HCT116 (cell line): ENCODE results near the gene TRPM8. TPM values are rescaled to one million over a fixed set of nuclear protein-coding genes. Genes with fewer than 3 reads are reported as not detected.
"Not testable (repeated sequence)": the region's sequence is repeated elsewhere in the genome, so short reads cannot be mapped to it uniquely, and the experiment has no call there.

ENCODE experiments used
- ATAC-seq: fragments of 200-7000 bp; cut with Tn5 transposase; 2 replicates; pipeline ENCODE4 v1.9.1; 2020; ENCODE audit warnings: mild to moderate bottlenecking, moderate library complexity
- BruUV-seq: library from RNA; stranded (reverse); fragments of 400-500 nt; replicated peaks from 2 replicates; lab custom pipeline; 2021; lab: Mats Ljungman, UMichigan
- CTCF ChIA-PET: fragments of 300-600 bp; sonication (Branson Sonifier 250); formaldehyde crosslinking; loops from one replicate; lab custom pipeline; 2021; ENCODE audit warnings: antibody characterized with exemption; lab: Charles Lee
- POLR2A ChIA-PET: fragments of 300-600, 350-600 bp; sonication (Branson Sonifier 250); formaldehyde crosslinking; loops from one replicate; lab custom pipeline; 2021; ENCODE audit warnings: antibody characterized with exemption; lab: Charles Lee
- RAD21 ChIA-PET, 2 experiments: fragments of 300-600 bp; sonication (Branson Sonifier 250); formaldehyde crosslinking; loops; one replicate each; lab custom pipeline; 2023; ENCODE audit warnings: low total read pairs in 2 of 2; ENCODE audit not compliant: uncharacterized antibody in 2 of 2, unreplicated experiment in 2 of 2, low non-redundant PET in 1 of 2; lab: Charles Lee
- DNase-seq: peaks from one replicate; pipeline ENCODE4 v3.0.0-alpha.2; 2010; ENCODE audit warnings: low read depth, low spot score
- H2AFZ ChIP-seq: fragments of 200-600 bp; shearing (Covaris generic), sonication (generic); 2 replicates; pipeline ENCODE4 v1.6.1; 2017; ENCODE audit warnings: low read depth, mixed run types, mixed read lengths, antibody characterized with exemption, low read length; ENCODE audit not compliant: poor library complexity, severe bottlenecking
- H3K27ac ChIP-seq: 2 replicates; pipeline ENCODE4 v1.5.1; 2012; ENCODE audit warnings: low read depth, low read length
- H3K27me3 ChIP-seq: fragments of 200-600 bp; sonication (generic); 2 replicates; pipeline ENCODE4 v1.6.1; 2016; ENCODE audit warnings: mixed run types, low read length, mixed read lengths; ENCODE audit not compliant: insufficient read depth
- H3K36me3 ChIP-seq, 2 experiments: fragments of 200-500 bp in 1 of 2; fragments of 200-600 bp in 1 of 2; sonication (Bioruptor generic) in 1 of 2; sonication (generic) in 1 of 2; 2 replicates each; pipeline versions ENCODE4 v1.5.1 to v1.6.1; 2014 to 2016; ENCODE audit warnings: low read length in 2 of 2, inconsistent platforms in 1 of 2, mixed read lengths in 1 of 2, mixed run types in 1 of 2; ENCODE audit not compliant: insufficient read depth in 2 of 2, control insufficient read depth in 1 of 2
- H3K4me1 ChIP-seq, 2 experiments: fragments of 200-600 bp in 1 of 2; sonication (generic) in 1 of 2; 2 replicates each; pipeline versions ENCODE4 v1.5.1 to v1.6.1; 2012 to 2017; ENCODE audit warnings: low read length in 2 of 2, inconsistent platforms in 1 of 2, mild to moderate bottlenecking in 1 of 2, mixed read lengths in 1 of 2, mixed run types in 1 of 2, moderate library complexity in 1 of 2; ENCODE audit not compliant: insufficient read depth in 2 of 2, control insufficient read depth in 1 of 2
- H3K4me2 ChIP-seq: fragments of 200-600 bp; sonication (generic); 2 replicates; pipeline ENCODE4 v1.6.1; 2017; ENCODE audit warnings: mixed run types, low read length, mixed read lengths
- H3K4me3 ChIP-seq, 2 experiments: fragments of 200-600 bp in 1 of 2; sonication (generic) in 1 of 2; replicated peaks in 1 of 2; 2 replicates each; pipeline ENCODE4 v1.5.1; 2011 to 2016; ENCODE audit warnings: low read length in 2 of 2, control low read depth in 1 of 2, low read depth in 1 of 2, mild to moderate bottlenecking in 1 of 2, mixed read lengths in 1 of 2, mixed run types in 1 of 2
- H3K79me2 ChIP-seq: fragments of 200-600 bp; sonication (generic); 2 replicates; pipeline ENCODE4 v1.6.1; 2017; ENCODE audit warnings: mild to moderate bottlenecking, mixed run types, low read length, moderate library complexity, mixed read lengths; ENCODE audit not compliant: insufficient read depth
- H3K9ac ChIP-seq: fragments of 200-600 bp; sonication (generic); 2 replicates; pipeline ENCODE4 v1.6.1; 2016; ENCODE audit warnings: low read length, mixed read lengths
- H3K9me2 ChIP-seq: fragments of 200-600 bp; sonication (generic), shearing (Covaris generic); 2 replicates; pipeline ENCODE4 v1.6.1; 2017; ENCODE audit warnings: mixed run types, mild to moderate bottlenecking, moderate library complexity; ENCODE audit not compliant: insufficient read depth
- H3K9me3 ChIP-seq, 2 experiments: fragments of 200-500 bp in 1 of 2; fragments of 200-600 bp in 1 of 2; sonication (Bioruptor generic) in 1 of 2; sonication (generic) in 1 of 2; 2 replicates each; pipeline ENCODE4 v1.6.1; 2014 to 2017; ENCODE audit warnings: low read length in 2 of 2, mixed read lengths in 2 of 2, inconsistent platforms in 1 of 2, low read depth in 1 of 2, mild to moderate bottlenecking in 1 of 2, mixed run types in 1 of 2, moderate library complexity in 1 of 2; ENCODE audit not compliant: control insufficient read depth in 1 of 2, insufficient read depth in 1 of 2
- H4K20me1 ChIP-seq: fragments of 200-600 bp; sonication (generic), shearing (Covaris generic); 2 replicates; pipeline ENCODE4 v1.6.1; 2017; ENCODE audit warnings: mixed run types, mild to moderate bottlenecking, moderate library complexity; ENCODE audit not compliant: insufficient read depth
- CEBPB ChIP-seq: IDR thresholded peaks from 2 replicates; pipeline ENCODE4 v1.6.1; 2012; ENCODE audit warnings: low read depth
- EZH2phosphoT487 ChIP-seq: fragments of 200-600 bp; IDR thresholded peaks from 2 replicates; pipeline ENCODE4 v1.6.1; 2018; ENCODE audit warnings: antibody characterized with exemption, borderline replicate concordance
- FOSL1 ChIP-seq: IDR thresholded peaks from 2 replicates; pipeline ENCODE4 v1.6.1; 2012; ENCODE audit warnings: low read depth
- POLR2A ChIP-seq: IDR thresholded peaks from 2 replicates; pipeline ENCODE4 v1.7.0; 2011; ENCODE audit warnings: borderline replicate concordance; ENCODE audit not compliant: insufficient read depth, insufficient read length; ENCODE audit errors: extremely low read depth
- SRF ChIP-seq: IDR thresholded peaks from 2 replicates; pipeline ENCODE4 v1.6.1; 2012; ENCODE audit warnings: low read depth
- ZFX ChIP-seq: fragments of 450-650 bp; IDR thresholded peaks from 2 replicates; pipeline ENCODE4 v1.6.1; 2017
- intact Hi-C: fragments of 100-400 bp; cut with micrococcal nuclease; formaldehyde crosslinking; loops from 2 replicates; pipeline ENCODE4 v1.10.0; 2022
- total RNA-seq: library from RNA; stranded (reverse); gene quantifications from one replicate; pipeline ENCODE4 v1.2.1, GENCODE V29; 2021; ENCODE audit not compliant: unreplicated experiment
- TF ChIP-seq, protein P1 (sequence below): IDR thresholded peaks from 2 replicates; pipeline ENCODE4 v1.6.1; 2012; ENCODE audit warnings: low read depth

TRPM8 gene
- total RNA-seq, 1 experiment from 2014 or later: 0.39 TPM

DNA sequence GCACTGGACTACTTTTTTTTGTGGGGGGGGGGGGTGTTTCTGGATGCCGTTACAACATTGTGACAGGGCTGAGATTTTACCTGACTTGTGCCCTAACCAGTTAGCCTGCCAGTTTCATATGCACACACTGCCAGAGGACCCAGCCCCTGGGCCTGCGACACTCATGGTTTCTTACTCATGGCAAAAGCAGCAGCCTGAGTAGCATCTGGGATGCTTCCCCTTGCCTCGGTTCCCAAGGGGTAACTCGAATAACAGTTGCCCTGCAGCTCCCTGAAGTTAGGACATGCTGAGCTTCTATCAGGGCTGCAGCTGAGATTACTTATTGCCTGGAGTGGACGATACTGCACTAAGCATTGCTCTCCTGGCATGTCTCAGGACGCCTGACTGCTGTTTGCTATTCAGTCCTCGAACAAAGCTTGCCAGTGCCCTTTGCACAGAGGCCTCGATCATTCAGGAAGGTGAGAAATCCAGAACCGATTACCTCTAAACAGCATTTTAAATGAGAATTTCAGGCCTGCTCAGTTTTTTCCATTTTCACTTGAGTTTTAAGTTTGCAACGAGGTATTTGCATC, 47.9 kb downstream of the TRPM8 start (continued):
- TF ChIP-seq, protein P1, sequence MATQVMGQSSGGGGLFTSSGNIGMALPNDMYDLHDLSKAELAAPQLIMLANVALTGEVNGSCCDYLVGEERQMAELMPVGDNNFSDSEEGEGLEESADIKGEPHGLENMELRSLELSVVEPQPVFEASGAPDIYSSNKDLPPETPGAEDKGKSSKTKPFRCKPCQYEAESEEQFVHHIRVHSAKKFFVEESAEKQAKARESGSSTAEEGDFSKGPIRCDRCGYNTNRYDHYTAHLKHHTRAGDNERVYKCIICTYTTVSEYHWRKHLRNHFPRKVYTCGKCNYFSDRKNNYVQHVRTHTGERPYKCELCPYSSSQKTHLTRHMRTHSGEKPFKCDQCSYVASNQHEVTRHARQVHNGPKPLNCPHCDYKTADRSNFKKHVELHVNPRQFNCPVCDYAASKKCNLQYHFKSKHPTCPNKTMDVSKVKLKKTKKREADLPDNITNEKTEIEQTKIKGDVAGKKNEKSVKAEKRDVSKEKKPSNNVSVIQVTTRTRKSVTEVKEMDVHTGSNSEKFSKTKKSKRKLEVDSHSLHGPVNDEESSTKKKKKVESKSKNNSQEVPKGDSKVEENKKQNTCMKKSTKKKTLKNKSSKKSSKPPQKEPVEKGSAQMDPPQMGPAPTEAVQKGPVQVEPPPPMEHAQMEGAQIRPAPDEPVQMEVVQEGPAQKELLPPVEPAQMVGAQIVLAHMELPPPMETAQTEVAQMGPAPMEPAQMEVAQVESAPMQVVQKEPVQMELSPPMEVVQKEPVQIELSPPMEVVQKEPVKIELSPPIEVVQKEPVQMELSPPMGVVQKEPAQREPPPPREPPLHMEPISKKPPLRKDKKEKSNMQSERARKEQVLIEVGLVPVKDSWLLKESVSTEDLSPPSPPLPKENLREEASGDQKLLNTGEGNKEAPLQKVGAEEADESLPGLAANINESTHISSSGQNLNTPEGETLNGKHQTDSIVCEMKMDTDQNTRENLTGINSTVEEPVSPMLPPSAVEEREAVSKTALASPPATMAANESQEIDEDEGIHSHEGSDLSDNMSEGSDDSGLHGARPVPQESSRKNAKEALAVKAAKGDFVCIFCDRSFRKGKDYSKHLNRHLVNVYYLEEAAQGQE: no peak
- no peak for TF ChIP-seq SRF
- TF ChIP-seq ZFX: no peak
- TF ChIP-seq FOSL1: no peak
- no peak for TF ChIP-seq POLR2A
- no peak for TF ChIP-seq EZH2phosphoT487

DNA sequence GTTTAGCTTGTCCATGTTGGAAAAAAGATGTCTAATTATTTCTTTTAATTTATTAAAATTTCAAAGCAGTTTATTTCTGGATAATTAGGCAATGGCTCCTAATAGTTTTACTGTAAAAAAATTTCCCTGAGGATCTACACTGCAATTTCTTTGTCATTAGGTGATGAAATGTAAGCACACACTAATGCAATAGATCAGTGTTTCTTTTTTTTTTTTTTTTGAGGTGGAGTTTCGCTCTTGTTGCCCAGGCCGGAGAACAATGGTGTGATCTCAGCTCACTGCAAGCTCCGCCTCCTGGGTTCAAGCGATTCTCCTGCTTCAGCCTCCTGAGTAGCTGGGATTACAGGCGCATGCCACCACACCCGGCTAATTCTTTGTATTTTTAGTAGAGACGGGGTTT, 48.5 kb downstream of the TRPM8 start:
- H3K27ac ChIP-seq, H3K4me3 ChIP-seq, H3K27me3 ChIP-seq, intact Hi-C loops, H4K20me1 ChIP-seq, H3K36me3 ChIP-seq, H3K79me2 ChIP-seq, POLR2A ChIA-PET, CTCF ChIA-PET, H3K9ac ChIP-seq, H3K4me2 ChIP-seq, ATAC-seq, RAD21 ChIA-PET, BruUV-seq, H3K4me1 ChIP-seq, H2AFZ ChIP-seq, DNase-seq, H3K9me2 ChIP-seq, H3K9me3 ChIP-seq: not testable (repeated sequence)
- TF ChIP-seq CEBPB: peak; percentile 49; the same call in 1 of the 2 replicates
